OCI-M1 (cell line): Measurements from ENCODE around the gene STK32C.
"Not testable (repeated sequence)": the region's sequence is repeated elsewhere in the genome, so short reads cannot be mapped to it uniquely, and the experiment has no call there.

Source experiments
- DNase-seq: peaks from one replicate; lab custom pipeline; 2025; lab: John Stamatoyannopoulos, UW

Gene STK32C

DNA sequence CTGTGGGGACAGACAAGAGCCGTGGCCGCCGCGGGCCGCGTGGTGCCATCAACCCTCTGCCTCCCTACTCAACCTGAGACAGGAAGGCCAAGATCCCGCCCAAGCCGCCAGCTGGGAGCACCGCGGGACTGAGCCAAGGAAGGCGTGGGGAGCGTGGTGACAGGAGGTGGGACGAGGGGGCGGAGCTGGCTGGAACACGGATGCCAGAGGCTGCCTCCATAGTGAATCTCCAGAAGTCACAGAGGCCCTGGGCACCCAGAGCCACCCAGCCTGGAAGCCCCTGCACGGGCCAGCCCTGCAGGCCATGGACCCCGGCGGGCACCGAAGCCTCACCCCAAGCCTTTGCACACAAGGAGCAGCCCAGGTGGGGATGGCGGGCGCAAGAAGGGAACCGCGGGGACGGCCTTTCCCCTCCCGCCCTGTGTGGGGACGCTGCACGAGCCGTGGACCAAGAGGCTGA, 139.1 kb downstream of the STK32C start:
- DNase-seq: no peak

DNA sequence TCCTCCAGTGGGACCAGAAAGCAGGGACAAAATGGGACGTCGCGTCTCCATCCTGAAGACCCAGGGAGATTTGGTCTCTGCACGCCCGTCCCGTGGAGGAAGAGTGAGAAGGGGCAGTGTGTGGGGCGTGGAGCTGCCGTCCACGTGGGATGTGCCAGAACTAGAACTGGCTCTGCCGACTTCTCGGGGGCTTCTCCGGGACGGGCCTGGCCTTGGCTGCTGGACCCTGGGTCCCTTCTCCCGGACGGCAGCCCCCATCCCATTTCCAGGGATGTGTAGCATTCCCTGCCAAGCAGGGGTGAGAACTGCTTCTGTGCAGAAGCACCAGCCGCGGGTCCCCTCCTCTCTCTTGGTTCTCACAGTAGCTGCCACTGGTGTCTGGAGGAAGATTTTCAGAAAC, 139.8 kb downstream of the STK32C start:
- DNase-seq: no peak

DNA sequence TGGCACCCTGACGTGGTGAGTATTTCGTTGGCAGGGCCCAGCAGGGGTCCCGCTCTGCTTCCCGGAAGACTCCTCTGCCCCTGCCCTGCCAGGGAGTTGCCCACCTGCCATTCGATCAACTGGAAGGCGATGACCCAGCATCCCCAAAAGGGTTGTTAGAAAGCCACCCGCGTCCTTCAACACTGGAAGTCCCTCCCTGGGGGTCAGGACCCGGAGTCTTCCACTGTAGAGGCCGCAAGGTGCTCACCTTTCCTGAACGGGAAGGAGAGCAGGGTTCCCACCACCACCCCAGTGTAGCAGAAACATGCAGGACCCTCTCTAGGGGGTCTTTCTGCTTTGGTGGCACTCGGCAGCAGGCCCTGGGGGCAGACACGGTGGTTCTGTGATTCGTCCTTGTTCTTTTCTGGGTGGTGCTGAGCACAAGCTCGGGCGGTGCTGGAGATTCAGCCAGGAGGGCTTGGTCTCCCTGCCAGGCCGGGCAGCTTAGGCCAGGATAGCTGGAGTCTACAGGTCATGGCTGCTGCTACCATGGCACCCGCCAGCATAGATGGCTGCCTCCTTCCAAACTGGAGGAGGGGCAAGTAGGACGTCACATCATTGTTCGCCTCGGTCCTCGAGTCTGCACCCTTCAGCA, 140.6 kb downstream of the STK32C start:
- DNase-seq: no peak

DNA sequence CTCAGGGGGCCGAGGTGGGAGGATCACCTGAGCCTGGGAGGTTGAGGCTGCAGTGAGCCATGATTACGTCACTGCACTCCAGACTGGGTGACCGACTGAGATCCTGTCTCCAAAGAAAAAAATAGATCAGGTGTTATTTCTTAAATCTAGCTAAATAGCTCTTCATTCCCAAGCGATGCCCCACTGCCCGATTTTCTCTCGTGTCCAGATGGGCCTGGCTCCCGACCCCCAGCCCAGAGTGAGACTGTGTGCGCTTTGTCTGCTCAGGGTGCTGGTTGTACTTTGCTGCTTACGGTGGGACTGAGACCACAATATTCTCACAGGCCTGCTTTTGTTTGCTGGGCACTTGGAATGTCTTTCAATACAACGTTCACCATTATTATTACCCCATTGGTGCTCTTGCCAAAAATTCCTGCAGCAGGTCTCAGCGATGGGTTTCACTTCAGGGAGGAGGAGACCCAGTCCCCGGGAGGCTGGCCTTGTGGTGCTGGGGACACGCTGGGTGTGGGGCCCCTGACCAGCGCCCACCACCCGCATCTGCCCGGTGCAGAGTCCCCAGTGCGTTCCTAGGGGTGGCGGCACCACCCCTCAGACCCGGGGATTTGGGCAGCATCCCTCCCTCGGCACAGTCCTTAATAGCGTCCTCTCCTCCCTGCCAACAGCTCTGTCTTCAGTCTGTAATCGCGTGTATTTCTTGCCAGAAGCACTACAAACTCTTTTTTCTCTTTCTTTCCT, 141.4 kb downstream of the STK32C start:
- DNase-seq: no peak

DNA sequence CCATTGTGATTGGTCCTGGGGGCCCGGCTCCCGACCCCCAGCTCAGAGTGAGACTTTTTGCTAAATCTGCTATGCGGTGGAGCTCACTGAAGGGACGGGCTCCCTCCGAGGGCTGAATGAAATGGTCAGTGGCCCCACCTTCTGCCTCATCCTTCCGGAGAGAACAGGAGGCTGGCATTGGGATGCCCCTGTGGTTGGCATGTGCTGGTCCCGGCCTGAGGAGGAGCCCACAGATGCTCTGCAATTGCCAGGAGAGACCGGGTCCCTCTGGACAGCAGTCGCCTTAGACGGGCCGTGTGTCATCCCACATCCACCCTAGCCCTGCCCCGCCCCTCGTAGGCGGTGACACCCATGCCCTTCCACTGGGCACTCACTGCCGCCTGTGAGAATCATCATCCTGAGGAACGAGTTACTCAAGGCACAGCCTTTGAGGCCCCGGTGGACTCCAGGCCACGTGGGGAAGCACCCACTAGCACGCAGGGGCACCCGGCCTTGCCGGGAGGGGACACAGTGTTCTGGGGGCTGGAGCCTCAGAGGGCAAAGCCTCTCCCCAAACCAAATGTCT, 142.3 kb downstream of the STK32C start:
- no peak for DNase-seq

DNA sequence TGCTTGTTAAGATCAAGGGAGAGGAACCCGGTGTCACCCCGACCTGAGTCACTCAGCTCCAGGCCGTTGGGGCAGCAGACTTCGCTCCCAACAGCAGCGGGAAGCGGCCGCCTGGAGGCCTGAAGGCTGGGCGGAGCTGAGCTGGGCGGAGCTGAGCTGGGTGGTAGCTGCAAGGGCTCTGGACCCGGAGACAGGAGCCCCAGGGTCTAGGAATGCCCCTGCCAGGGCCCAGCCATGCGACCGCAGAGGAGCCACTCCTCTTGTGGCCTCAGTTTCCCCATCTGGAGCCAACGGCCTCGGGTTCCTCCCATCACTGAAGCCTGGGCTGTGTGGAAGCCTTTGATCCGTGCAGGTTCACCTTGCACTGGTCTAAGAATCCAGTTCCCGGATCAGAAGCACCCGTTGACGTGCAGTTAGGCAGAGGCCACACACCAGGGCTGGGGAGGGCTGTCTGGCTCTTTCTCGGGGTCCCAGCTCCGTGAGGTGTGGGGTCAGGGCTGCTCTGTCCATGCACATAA, 142.9 kb downstream of the STK32C start:
- no peak for DNase-seq

DNA sequence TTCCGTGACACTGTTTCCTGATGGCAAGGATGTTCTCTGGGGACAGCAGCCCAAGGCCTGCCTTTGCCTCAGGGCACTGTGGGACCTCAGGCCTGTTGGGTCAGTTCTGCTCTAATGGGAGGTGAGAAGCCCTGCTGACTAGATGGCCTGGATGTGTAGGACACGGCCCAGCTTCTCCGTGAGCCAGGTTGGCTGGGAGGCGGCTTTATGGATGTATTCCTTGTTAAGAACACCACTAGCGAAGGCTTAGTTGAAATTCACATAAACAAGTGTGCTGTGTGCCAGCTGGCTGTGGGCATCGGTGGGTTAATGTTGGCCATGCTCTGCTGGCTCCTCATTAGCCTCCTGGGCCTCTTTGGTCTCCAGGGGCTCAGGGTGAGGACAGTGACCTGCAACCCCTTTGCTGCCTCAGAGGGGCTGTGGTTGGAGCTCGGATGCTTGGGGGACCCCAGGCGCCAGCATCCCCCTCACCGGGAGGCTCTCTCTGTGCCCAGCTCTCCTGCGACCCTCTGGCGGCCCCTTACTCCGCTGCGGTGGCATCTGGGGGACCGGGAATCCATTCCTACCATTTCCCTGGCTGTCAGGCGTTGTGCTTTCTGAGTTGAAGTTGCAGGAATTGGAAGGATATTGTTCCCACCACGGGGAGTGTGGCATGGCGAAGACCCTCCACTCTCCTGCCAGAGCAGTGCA, 143.8 kb downstream of the STK32C start:
- DNase-seq: no peak

DNA sequence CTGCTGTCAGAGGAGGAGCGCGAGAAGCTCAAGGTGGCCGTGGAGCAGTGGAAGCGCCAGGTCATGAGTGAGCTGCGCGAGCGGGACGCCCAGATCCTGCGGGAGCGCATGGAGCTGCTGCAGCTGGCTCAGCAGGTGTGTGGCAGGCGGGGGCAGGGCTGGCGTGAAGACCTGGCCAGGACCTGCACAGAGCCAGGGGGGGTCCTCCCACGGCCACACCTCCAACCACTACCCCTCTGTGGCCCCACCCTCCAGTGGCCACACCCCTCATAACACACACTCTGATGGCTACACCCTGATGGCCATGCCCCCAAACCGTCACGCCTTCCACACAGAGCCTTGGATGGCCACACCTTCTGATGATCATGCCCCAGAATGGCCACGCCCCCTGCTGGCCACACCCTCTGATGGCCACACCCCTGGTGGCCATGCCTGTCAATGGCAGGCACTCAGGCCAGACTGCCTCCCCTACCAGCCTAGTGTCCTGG, 144.4 kb downstream of the STK32C start:
- DNase-seq: peak; percentile 71

DNA sequence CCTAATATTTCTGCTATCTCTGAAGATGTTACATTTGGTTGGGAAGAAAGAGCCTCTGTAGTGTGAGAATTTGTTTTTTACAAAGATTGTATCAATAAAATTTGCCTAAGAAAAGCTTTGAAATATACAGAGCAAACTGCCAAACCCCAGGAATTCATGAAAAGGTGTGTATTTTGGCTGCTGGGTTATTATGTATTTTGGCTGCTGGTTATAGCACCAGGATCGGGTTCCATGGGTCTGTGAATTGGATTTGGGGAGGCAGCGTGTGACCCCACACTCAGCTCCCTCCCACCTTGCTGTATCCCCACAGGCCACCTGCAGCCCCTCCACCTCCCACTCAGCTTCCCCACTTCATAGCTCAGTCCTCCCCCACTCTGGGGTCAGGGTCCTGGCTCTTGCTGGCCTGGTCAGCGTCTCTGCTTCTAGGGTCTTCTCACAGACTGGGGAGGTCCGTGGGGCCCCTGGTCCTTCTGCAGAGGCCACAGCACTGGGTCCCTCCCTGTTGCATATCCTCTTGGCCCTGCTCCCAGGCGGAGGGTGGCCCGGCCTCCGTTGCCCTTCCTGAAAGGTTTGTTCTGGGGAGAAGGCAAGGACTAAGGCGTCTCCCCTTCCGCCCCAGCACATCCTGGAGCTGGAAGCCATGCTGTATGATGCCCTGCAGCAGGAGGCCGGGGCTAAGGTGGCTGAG, 145.0 kb downstream of the STK32C start:
- DNase-seq: no peak

DNA sequence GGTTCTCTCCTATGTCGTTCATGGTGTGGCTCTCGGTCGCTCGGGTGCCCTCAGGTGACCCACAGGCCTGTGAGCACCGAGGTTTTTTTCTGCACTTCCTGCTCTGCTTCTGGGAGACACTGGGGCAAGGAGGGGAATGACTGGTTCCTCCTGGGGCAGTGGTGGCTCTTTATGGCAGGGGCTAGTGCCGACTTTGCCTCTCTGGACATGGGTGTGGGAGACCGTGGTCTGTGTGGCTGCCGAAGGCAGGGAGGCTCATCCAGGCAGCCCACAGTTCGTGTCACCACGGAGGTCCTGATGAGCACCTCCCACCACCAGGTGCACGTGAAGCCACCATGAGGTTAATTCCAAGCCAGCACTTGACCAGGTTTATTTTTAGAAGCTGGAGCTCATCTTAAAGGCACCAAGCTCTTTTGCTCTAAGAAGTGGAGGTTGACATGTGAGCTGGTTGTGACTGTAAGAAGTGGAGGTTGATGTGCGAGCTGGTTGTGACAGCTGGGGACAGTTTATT, 145.7 kb downstream of the STK32C start:
- no peak for DNase-seq

DNA sequence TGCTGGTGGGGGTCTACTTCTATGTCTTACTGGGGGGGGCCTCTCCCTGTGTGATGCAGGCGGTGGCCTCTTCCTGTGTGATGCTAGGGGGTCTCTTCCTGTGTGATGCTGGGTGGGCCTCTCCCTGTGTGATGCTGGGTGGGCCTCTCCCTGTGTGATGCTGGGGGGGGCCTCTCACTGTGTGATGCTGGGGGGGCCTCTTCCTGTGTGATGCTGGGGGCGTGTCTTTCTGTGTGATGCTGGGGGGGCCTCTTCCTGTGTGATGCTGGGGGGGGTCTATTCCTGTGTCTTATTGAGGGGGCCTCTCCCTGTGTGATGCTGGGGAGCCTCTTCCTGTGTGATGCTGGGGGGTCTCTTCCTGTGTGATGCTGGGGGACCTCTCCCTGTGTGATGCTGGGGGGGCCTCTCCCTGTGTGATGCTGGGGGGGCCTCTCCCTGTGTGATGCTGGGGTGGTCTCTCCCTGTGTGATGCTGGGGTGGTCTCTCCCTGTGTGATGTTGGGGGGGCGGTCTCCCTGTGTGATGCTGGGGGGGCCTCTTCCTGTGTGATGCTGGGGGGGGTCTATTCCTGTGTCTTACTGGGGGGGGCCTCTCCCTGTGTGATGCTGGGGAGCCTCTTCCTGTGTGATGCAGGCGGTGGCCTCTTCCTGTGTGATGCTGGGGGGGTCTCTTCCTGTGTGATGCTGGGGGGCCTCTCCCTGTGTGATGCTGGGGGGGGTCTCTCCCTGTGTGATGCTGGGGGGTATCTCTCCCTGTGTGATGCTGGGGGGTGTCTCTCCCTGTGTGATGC, 146.7 kb downstream of the STK32C start:
- DNase-seq: not testable (repeated sequence)

DNA sequence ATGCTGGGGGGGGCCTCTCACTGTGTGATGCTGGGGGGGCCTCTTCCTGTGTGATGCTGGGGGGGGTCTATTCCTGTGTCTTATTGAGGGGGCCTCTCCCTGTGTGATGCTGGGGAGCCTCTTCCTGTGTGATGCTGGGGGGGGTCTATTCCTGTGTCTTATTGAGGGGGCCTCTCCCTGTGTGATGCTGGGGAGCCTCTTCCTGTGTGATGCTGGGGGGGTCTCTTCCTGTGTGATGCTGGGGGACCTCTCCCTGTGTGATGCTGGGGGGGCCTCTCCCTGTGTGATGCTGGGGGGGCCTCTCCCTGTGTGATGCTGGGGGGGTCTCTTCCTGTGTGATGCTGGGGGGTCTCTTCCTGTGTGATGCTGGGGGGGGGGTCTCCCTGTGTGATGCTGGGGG, 147.5 kb downstream of the STK32C start:
- not testable (repeated sequence) for DNase-seq

DNA sequence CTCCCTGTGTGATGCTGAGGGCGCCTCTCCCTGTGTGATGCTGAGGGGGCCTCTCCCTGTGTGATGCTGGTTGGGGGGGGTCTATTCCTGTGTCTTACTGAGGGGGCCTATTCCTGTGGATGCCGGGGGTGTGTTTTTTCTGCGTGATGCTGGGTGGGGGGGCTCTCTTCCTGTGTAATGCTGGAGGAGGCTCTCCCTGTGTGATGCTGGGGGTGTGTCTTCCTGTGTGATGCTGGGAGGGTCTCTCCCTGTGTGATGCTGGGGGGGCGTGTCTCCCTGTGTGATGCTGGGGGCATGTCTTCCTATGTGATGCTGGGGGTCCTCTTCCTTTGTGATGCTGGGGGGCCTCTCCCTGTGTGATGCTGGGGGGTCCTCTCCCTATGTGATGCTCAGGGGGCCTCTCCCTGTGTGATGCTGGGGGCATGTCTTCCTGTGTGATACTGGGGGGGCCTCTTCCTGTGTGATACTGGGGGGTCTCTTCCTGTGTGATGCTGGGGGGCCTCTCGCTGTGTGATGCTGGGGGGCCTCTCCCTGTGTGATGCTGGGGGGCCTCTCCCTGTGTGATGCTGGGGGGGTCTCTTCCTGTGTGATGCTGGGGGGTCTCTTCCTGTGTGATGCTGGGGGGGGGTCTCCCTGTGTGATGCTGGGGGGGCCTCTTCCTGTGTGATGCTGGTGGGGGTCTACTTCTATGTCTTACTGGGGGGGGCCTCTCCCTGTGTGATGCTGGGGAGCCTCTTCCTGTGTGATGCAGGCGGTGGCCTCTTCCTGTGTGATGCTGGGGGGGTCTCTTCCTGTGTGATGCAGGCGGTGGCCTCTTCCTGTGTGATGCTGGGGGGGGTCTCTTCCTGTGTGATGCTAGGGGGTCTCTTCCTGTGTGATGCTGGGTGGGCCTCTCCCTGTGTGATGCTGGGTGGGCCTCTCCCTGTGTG, 148.2 kb downstream of the STK32C start:
- not testable (repeated sequence) for DNase-seq

DNA sequence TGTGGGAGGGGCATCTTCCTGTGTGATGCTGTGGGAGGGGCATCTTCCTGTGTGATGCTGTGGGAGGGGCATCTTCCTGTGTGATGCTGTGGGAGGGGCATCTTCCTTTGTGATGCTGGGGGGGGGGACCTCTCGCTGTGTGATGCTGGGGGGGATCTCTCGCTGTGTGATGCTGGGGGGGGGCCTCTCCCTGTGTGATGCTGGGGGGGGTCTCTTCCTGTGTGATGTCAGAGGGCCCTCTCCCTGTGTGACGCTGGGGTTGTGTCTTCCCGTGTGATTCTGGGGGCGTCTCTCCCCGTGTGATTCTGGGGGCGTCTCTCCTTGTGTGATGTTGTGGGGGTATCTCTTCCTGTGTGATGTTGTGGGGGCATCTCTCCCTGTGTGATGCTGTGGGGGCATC, 148.9 kb downstream of the STK32C start:
- DNase-seq: no peak

DNA sequence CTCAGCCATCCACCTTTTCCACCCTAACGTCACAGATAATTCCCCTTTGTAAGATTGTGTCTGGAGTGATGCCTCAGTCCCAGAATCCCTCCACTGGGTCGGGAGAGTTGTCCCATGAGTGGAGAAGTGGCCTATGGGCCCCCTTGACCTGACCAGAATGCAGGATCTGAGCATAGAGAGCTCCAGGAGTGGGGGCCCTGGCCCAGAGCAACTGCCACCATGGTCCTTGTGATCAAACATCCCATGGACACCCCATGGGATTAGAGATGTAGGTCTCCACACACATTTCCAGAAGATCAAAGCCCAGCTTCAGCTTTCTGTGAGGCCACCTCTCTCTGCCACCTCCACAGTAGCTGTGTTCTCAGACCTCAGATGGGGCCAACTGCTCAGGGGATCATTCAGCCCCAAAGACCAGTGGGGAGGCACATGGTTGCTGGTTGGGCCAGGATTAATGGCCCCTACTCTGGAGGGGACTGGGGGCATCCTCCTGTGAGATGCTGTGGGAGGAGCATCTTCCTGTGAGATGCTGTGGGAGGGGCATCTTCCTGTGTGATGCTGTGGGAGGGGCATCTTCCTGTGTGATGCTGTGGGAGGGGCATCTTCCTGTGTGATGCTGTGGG, 149.5 kb downstream of the STK32C start:
- no peak for DNase-seq
